NCI-H2107 treated with DMSO at 0.1 percent for 48 hours (cell line): ENCODE data around the gene TGM3.

Source experiments
- DNase-seq: peaks from one replicate; lab custom pipeline; 2025; ENCODE audit not compliant: unreplicated experiment; lab: John Stamatoyannopoulos, UW

The TGM3 gene

DNA sequence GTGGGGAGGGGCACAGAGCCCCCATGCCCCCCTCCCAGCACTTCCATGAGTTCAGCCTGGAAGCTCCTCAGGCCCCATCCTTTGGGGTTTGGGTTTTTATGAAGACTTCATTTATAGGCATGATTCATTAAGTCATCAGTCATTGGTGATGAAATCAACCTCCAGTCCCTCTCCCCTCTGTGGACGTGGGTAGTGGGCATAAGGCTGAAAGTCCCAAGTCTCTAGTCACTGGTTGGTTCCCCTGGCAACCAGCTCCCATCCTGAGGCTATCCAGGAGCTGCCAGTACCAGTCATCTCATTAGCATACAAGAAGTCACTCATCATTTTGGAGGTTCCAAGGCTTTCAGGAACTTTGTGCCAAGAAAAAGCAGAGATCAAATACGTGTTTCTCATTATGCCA lies 9.2 kb downstream of the TGM3 start:
- DNase-seq, result no peak

DNA sequence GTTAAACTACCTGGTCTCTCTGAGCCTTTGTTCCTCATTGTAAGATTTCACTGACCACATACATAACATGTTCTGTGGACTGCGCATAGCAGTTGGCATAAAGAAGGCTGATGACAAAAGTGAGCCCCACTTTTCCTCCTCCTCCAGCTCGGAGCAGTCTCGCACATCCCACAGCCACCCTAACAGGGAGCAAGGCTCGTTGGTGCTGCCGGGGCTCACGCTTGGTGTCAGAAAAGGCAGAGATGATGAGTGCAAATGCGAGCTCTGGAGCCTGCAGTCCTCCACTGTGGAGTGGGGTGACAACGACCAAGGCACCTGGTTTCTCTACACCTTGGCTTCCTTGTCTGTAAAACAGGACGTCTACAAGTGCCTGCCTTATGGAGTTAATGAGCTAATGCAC lies 9.7 kb downstream of the TGM3 start:
- no peak for DNase-seq

DNA sequence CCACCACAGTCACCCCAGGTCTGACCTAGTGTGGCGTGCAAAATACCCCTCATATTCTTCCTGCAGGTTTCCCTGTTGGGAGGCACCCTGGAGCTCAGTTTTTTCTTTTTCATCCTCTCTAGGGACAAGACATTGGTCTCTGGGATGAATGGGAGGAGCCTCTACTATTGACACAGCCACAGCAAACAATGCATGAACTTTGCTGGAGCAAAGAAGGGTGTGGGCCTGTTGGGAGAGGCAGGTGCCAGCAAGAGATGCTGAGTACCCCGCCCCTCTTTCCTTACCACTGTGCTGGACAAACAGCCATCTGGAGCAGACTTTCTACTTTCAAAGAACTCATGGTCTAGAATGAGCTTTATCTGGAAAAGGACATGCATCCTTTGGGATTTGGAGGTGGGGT lies 10.1 kb downstream of the TGM3 start:
- DNase-seq, result peak; percentile 82

DNA sequence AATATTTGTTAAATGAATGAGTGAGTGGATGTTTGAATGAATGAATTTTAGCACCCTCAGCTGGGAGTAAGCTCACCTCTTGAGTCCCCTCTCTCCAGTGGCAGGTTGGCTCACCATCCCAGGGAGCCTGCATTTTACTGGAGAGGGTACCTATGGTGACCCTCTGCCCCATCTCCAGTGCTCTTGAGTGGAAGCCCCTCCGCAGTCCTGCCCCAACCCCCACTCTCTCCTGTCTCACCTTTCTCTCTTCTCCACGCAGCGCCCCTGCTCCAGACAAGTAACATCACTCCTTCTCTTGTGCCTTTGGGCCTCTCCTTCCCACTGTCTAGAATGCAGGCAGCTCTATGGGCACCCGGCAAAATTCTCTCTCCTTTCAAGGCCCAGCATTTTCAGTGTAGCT lies 11.3 kb downstream of the TGM3 start:
- DNase-seq, result no peak

DNA sequence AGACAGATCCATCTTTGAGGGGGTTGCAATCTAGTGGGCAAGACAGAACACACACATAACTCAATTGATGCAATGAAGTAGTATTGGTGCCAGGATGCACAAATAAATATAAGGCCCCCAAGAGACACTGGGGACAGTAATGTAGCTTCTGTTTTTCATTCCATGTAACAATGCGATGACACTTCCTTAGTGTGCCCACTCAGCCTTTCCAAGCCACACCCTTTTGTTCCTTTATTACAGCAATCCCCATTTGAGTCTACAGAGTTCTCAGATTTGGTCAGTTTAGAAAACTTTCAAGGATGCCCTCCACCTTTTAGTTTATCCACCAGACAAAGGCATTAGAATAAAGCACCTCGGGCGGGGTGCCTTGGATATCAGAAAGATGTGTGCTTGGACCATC lies 15.5 kb downstream of the TGM3 start:
- no peak for DNase-seq

DNA sequence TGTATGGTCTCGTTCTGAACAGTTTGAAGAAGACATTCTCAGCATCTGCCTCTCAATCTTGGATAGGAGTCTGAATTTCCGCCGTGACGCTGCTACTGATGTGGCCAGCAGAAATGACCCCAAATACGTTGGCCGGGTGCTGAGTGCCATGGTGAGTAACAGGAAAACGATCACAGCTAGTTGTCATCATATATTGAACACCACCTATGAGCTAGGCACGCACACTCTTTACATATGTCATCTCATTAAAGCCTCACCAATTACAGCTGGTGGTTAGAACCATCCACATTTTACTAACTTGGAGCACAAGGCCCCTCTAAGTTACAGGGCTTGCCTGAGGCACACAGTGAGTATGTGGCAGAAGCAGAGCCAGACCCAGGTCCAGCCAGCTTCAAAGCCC lies 17.1 kb downstream of the TGM3 start:
- DNase-seq, result no peak

DNA sequence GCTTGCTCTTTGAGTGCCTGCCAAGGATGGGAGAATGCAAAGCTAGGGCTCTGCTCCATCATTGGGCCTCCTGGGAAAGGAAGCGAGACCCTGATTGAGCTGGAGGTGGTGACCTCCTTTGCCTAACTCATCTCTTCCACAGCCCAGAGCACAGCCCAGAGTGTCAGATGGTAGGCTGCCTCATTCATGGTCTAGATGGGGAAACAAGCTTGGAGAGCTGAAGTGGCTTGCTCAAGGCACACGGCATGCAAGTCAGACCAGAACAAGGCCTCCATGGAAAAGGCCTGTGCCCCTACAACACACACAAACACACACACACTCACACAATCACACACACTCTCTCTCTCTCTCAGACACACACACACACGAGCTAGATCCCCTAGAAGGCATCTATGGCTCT lies 17.5 kb downstream of the TGM3 start:
- no peak for DNase-seq

DNA sequence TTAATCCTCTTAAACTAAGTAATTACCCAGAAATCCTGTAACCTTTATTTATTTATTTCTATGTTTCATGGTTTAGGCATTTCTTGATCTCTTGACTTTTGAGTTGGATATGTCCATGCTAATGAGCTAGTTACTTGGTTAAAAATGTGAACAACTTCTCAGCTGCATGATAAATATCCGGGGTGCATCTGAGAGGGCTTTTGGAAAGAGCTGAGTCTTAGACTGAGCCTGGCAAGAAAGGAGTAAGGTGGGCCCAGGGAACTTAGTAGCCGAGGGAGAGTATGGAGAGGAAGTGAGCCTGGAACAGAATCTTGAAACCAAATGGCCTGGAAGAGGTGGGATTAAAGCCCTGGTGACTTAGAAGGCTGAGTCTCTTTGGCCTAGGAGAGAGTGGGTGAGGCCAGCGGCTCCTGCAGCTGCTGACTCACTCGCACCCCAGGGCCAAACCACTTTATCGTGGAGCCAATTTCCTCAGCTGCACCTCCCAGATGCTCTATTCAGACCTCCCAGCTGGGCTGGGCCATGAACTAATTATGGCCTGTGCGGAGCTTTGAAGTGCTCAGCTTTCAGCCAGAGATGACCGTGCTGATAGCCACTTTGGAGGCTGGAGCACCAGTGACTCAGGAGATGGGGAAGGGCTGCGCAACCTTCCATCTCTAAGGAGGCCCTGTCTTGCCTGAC lies 19.1 kb downstream of the TGM3 start:
- DNase-seq, result peak; percentile 15

DNA sequence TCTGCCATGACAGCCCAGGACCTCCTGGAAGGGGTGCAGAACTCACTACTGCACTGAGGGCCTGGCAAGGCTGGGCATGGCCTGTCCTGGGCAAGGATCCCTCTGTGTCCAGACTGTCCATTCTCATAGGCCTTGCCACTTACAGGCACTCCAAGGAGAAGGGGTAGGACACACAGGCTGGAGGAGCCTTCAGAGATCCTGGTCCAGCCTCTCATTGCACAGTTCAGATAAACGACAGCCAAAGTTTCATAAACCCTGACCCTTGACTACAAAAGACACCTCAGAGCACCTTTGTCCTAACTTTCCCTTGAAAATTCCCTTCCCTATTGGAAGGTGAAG lies 19.6 kb downstream of the TGM3 start:
- no peak for DNase-seq

DNA sequence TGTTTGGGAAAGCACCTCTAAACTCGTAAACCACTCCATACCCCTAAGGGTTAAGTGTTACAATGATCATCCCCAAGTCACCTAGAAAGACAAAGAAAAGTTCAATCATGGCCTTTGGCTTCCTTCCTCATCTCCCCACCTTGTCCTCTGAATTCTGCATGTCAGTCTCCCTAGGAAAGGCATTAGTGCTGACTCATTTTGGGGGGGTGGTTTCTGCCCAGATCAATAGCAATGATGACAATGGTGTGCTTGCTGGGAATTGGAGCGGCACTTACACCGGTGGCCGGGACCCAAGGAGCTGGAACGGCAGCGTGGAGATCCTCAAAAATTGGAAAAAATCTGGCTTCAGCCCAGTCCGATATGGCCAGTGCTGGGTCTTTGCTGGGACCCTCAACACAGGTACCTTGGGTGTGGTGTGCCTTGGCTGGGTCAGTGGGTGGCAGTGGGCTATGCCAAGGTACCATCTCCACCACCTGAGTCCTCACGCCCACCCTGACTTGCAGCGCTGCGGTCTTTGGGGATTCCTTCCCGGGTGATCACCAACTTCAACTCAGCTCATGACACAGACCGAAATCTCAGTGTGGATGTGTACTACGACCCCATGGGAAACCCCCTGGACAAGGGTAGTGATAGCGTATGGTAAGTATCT lies 21.2 kb downstream of the TGM3 start:
- no peak for DNase-seq

DNA sequence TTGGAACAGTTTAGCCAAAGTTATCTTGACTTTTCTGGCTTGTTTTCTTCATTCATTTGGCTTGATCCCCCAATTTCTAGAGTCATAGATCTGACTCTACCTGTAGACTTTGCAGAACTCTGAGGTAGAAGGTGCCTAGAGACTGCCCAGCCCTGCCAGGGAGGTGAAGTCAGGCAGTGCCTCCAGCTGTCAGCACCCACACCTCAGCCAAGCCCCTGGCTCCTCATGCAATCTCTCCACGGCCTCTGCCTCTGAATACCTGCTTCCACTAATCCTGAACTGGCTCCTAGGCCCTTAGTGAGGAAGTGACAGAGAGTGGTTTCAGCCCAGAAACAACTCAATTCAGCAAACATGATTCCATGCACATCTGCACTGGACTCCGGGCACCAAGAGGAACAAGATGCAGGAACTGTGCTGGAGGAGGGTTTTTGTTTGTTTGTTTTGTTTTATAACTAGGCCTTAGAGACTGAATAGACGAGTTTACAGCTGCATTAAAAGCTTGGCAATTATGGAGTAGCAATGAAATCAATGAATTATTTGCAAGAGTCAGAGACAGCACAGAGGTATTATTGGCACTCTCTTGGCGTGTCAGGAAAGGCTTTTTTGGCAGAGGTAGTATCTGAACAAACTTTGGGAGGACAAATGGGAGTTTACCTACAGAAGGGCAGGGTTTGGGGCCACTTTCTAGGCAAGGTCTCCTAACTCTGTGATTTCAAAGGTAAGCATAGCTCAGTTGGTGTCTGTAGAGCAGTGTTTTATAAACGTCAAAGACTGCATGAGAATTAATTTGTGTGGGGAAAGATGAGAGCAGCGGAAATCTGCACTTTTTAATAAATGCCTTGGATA lies 25.2 kb downstream of the TGM3 start:
- DNase-seq, result peak; percentile 18

DNA sequence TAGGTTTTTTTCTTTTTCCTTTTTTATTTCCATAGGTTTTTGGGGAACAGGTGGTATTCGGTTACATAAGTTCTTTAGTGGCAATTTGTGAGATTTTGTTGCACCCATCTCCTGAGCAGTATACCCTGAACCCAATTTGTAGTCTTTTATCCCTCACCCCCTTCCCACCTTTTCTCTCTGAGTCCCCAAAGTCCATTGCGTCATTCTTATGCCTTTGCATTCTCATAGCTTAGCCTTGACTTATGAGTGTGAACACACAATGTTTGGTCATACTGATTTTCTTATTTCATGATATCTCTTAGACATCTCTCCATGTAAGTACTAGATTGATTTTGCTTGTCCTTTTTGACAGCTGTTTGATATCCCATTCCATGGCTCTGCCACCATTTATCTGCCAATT lies 27.2 kb downstream of the TGM3 start:
- no peak for DNase-seq

DNA sequence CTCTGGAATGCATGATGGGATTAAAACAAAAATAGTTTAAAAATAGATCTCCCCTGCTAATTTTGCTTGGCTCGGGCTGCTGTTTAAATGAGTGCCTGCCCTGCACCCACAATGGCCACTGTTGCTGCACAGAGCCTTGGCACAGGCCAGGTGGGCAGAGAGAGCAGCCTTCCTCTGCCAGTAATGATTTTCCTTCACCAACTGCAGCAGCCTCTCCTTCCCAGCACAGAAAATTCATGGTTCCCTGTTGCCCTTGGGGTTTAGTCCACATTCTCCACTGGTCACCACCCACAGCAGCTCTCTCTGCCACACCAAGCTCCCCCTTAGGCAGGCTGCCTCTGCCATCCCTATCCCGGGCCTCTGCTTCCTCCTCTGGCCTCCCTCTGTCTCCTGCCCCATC lies 30.2 kb downstream of the TGM3 start:
- DNase-seq, result no peak

DNA sequence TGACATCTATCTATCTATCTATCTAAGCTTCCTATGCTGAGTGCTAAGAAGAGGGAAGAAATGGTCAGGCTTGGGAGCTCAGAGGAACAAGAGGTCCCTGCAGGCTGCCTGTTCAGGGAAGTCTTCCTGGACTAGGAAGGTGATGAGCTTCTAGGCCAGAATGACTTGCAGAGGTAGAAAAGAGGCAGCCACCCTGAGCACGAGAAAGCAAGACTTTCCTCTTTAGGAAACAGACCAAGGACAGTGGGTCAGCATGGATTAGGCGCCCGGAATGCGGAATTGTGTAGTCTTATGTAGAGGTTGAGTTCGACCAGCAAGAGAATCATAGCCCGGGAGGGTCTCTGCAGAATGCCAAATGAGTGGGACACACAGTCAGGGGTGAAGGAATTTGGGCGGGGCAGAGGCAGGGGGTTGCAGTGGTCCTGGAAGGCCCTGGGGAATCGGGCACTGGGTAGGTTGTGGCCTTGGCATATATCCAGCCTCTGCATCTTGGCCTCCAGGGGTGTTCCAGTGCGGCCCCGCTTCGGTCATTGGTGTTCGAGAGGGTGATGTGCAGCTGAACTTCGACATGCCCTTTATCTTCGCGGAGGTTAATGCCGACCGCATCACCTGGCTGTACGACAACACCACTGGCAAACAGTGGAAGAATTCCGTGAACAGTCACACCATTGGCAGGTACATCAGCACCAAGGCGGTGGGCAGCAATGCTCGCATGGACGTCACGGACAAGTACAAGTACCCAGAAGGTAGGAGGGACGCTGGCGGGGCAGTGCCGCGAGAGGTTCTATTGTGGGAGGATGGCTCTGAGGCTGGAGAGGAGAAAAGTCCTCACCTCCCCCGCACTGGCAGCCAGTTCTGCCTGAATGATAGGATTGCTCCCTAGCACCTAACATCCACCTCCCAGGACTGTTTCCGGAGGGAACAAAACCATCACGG lies 32.1 kb downstream of the TGM3 start:
- no peak for DNase-seq

DNA sequence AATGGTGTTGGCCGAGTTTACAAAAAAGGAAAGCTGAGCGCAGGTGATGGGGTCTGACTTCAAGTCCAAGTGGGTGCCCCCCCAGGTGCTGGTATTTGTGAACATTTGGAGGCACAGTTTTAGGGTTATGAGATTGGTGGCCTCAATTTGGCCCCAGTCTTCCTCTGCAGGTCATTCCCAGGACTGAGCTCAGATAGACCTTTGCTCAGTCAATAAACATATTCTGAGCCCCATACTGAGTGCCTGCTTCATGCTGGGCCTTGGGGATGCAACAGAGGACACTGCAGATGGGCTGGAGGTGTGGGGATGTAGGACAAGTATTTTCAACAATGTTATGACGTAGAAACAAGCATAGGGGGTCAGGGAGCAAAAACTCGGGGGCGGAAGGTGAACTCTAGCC lies 33.5 kb downstream of the TGM3 start:
- no peak for DNase-seq

DNA sequence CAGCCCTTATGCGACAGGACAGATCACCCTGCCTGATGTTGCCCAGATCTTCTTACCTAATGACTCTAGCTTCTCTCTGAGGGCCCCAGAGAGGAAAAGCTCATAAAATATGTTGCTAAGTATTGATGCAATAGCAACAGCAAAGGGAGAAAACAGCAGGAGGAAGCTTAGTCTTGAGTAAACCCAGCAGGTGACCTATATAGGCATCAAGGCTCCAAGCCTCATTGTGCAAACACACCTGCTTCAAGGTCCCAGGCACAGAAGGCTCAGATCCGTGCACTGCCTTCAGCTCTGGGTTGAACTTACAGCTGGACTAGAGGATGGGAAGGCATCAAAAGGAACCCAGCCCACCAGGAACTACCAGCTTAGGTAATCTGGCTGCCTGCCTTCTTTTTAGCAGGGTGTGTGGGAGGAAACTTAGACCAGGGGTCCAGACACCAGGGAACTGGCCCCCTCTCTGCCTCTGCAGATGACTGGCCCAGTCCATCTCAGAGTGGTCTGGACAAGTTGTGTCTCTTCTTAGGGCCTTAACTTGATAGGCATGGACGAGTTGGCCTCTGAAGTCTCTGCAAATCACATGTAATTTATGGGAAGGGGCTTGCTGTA lies 34.4 kb downstream of the TGM3 start:
- peak; percentile 48 for DNase-seq

DNA sequence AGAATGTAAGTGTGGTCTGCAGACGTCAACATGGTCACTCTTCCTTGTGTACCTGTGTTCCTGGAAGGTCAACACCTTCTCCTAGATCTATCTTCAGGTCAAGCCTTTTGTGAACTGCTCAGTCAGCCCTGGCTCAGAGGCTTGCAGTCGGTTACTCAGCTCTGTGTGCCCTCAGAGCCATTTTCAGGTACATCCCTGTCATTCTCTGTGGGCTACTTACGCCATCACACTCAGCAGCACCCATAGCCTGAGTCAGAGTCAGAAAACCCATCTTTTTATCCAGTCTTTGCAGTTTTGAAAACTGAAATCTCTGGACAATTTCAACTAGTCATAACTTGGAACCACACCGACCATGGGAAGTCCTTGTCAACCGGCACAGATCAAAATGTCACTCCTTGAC lies 35.3 kb downstream of the TGM3 start:
- no peak for DNase-seq

DNA sequence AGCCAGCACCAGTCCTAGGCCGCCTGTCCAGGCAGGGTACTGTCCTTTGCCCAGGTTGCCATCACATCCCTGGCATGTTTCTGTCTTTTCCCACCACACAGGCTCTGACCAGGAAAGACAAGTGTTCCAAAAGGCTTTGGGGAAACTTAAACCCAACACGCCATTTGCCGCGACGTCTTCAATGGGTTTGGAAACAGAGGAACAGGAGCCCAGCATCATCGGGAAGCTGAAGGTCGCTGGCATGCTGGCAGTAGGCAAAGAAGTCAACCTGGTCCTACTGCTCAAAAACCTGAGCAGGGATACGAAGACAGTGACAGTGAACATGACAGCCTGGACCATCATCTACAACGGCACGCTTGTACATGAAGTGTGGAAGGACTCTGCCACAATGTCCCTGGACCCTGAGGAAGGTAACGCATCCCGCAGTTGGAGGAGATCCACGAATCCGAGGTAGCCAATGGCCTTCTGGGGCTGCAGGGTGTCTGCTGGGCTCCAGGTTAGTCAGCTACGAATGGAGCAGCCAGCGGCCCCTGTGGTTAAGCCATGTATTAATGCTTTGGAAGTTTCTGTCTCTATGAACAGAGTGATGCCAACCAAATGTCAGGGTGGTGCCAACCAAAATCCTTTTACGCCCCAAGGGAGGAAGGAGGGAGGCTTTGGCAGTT lies 36.2 kb downstream of the TGM3 start:
- no peak for DNase-seq

DNA sequence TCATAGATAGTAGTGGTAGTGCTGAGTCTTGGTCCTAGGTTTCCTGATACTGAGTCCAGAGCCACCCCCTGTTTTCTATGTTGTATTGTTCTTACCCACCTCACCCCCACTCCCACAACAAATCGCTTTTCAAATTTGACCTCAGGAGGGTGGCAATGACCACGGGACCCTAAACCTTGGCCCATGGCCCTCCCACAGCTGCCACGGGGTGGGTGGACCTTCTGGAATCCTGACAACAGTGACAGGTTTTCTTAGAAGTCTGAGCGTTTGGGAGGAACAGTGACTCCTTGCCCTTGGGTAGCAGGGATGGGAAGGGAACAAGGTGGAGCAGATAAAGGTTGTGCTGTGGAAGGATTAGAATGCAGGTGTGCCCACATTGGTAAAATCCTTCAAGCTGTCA lies 36.9 kb downstream of the TGM3 start:
- no peak for DNase-seq

DNA sequence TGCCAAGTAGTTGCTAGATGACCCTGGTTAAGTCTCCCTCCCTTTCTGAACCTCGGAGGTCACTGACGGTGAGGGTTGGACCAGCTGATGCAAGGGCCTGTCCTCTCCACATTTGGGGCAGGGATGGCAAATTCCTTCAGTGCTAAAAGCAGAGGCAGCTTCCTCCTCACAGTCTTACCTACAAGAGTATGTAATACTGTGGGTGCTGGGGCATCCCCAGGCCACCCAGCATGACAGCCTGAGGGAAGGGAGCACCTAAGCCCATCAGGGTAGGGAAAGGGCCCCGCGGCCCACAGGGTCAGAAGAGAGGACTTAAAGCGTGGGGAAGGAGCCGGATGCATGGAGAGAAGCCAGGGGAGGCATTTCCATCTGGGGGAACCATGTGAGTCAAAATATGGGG lies 38.0 kb downstream of the TGM3 start:
- DNase-seq, result no peak
